Thyroid gland (tissue), 4 donors: ENCODE data around the gene MANEAL.

Experiments
- POLR2A ChIP-seq, 2 donors: fragments of 450-650 bp; IDR thresholded peaks; one replicate each; pipeline ENCODE4 v1.6.1; 2017; ENCODE audit warnings: antibody characterized with exemption in 2 of 2, mild to moderate bottlenecking in 2 of 2, moderate library complexity in 1 of 2
- TF ChIP-seq, protein P1 (sequence below), 6 experiments: fragments of 200-600 bp in 3 of 6; fragments of 450-650 bp in 3 of 6; sonication (generic) in 3 of 6; IDR thresholded peaks; one replicate each; pipeline ENCODE4 v1.5.1; 2016 to 2019; ENCODE audit warnings: antibody characterized with exemption in 6 of 6, mild to moderate bottlenecking in 2 of 6, inconsistent platforms in 1 of 6, moderate library complexity in 1 of 6

DNA sequence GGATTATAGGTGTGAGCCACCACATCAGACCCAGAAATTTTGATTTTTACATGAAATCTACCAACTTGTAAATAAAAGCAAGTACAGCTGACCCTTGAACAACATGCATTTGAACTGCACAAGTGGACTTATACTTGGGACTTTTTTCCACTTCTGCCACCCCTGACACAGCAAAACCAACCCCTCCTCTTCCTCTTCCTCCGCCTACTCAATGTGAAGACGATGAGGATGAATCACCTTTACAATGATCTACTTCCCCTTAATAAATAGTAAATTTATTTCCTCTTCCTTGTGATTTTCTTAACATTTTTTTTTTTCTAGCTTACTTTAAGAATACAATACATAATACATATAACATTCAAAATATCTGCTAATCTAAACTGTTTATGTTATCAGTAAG lies 31.9 kb downstream of the MANEAL start:
- TF ChIP-seq, protein P1, sequence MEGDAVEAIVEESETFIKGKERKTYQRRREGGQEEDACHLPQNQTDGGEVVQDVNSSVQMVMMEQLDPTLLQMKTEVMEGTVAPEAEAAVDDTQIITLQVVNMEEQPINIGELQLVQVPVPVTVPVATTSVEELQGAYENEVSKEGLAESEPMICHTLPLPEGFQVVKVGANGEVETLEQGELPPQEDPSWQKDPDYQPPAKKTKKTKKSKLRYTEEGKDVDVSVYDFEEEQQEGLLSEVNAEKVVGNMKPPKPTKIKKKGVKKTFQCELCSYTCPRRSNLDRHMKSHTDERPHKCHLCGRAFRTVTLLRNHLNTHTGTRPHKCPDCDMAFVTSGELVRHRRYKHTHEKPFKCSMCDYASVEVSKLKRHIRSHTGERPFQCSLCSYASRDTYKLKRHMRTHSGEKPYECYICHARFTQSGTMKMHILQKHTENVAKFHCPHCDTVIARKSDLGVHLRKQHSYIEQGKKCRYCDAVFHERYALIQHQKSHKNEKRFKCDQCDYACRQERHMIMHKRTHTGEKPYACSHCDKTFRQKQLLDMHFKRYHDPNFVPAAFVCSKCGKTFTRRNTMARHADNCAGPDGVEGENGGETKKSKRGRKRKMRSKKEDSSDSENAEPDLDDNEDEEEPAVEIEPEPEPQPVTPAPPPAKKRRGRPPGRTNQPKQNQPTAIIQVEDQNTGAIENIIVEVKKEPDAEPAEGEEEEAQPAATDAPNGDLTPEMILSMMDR (IDR thresholded peaks at IDR 0.05), result no peak
- TF ChIP-seq POLR2A (IDR thresholded peaks at IDR 0.05), result no peak
